Loucy (cell line): ENCODE measurements around the gene PTAFR.

Experiments used
- H2AFZ ChIP-seq: fragments of 200-600 bp; sonication (generic); 2 replicates; pipeline ENCODE4 v1.6.0; 2016; ENCODE audit warnings: antibody characterized with exemption, mild to moderate bottlenecking, low read length, moderate library complexity
- H3F3A ChIP-seq: fragments of 200-600 bp; 2 replicates; pipeline ENCODE4 v1.6.0; 2016; ENCODE audit warnings: antibody characterized with exemption, low read depth, mild to moderate bottlenecking
- H3K27me3 ChIP-seq: fragments of 200-600 bp; sonication (generic); 2 replicates; pipeline ENCODE4 v1.6.1; 2014; ENCODE audit warnings: low read length, mild to moderate bottlenecking; ENCODE audit not compliant: insufficient read depth, poor library complexity, severe bottlenecking
- H3K36me3 ChIP-seq: fragments of 200-600 bp; sonication (generic); 2 replicates; pipeline ENCODE4 v1.6.1; 2016; ENCODE audit warnings: low read length; ENCODE audit not compliant: insufficient read depth
- H3K4me1 ChIP-seq: fragments of 200-600 bp; sonication (generic); 2 replicates; pipeline ENCODE4 v1.5.1; 2014; ENCODE audit warnings: low read length, mild to moderate bottlenecking; ENCODE audit not compliant: insufficient read depth, poor library complexity, severe bottlenecking
- H3K4me2 ChIP-seq: fragments of 200-600 bp; sonication (generic); 2 replicates; pipeline ENCODE4 v1.6.0; 2014; ENCODE audit warnings: antibody characterized with exemption, low read length, low read depth, mild to moderate bottlenecking; ENCODE audit not compliant: poor library complexity, severe bottlenecking
- H3K4me3 ChIP-seq: fragments of 200-600 bp; sonication (generic); 2 replicates; pipeline ENCODE4 v1.5.1; 2014; ENCODE audit warnings: low read length, mild to moderate bottlenecking, mixed read lengths; ENCODE audit not compliant: poor library complexity, severe bottlenecking
- H3K79me2 ChIP-seq: fragments of 200-600 bp; sonication (generic); 2 replicates; pipeline ENCODE4 v1.6.1; 2014; ENCODE audit warnings: low read length; ENCODE audit not compliant: insufficient read depth
- H3K9ac ChIP-seq: fragments of 200-600 bp; sonication (generic); 2 replicates; pipeline ENCODE4 v1.6.0; 2014; ENCODE audit warnings: mild to moderate bottlenecking, low read depth, low read length, moderate library complexity; ENCODE audit not compliant: poor library complexity, severe bottlenecking
- H3K9me2 ChIP-seq: fragments of 200-600 bp; sonication (generic); replicated peaks from 2 replicates; pipeline ENCODE4 v1.6.1; 2016; ENCODE audit warnings: low read depth, low read length, mixed read lengths
- H3K9me3 ChIP-seq: fragments of 200-600 bp; sonication (generic); 2 replicates; pipeline ENCODE4 v1.6.1; 2014; ENCODE audit warnings: mild to moderate bottlenecking, antibody characterized with exemption, low read length, low read depth; ENCODE audit not compliant: insufficient read depth
- H4K20me1 ChIP-seq: fragments of 200-600 bp; sonication (generic); 2 replicates; pipeline ENCODE4 v1.6.0; 2014; ENCODE audit warnings: antibody characterized with exemption, low read length, mild to moderate bottlenecking; ENCODE audit not compliant: insufficient read depth, poor library complexity, severe bottlenecking
- EZH2phosphoT487 ChIP-seq: fragments of 200-600 bp; IDR thresholded peaks from 2 replicates; pipeline ENCODE4 v1.6.1; 2018; ENCODE audit warnings: antibody characterized with exemption, mild to moderate bottlenecking, moderate library complexity, borderline replicate concordance
- TF ChIP-seq, protein P1 (sequence below): fragments of 200-600 bp; sonication (generic); conservative IDR thresholded peaks from 2 replicates; pipeline ENCODE4 v1.5.1; 2014; ENCODE audit warnings: mild to moderate bottlenecking, antibody characterized with exemption, low read length

Gene PTAFR

DNA sequence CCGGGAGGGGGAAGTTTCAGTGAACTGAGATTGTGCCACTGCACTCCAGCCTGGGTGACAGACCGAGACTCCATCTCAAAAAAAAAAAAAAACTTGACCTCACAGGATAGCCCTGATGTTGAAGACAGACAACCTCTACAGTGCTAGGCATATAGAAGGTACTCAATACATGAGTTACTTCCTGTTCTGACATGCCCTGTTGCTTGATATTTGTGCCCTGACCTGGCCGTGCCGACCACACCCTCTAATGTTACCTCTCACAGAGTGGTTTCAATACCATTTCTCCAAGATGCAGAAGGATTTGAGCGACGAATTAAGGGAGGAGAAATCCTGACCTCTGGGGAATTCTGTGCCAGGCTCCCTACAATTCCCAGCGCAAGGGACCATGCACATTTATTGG is 5.2 kb downstream of the PTAFR start:
- H3K4me3 ChIP-seq = no peak overlapping the region
- no peaks in the 10 kb centered on the region for H3K9me3 ChIP-seq
- H2AFZ ChIP-seq = no peak overlapping the region
- H3F3A ChIP-seq = 0 out of 2 replicates have a peak, but pooled peaks cover 4% of the 10 kb centered on the region
- TF ChIP-seq, protein P1, sequence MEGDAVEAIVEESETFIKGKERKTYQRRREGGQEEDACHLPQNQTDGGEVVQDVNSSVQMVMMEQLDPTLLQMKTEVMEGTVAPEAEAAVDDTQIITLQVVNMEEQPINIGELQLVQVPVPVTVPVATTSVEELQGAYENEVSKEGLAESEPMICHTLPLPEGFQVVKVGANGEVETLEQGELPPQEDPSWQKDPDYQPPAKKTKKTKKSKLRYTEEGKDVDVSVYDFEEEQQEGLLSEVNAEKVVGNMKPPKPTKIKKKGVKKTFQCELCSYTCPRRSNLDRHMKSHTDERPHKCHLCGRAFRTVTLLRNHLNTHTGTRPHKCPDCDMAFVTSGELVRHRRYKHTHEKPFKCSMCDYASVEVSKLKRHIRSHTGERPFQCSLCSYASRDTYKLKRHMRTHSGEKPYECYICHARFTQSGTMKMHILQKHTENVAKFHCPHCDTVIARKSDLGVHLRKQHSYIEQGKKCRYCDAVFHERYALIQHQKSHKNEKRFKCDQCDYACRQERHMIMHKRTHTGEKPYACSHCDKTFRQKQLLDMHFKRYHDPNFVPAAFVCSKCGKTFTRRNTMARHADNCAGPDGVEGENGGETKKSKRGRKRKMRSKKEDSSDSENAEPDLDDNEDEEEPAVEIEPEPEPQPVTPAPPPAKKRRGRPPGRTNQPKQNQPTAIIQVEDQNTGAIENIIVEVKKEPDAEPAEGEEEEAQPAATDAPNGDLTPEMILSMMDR = no peak
- TF ChIP-seq EZH2phosphoT487 = no peak
- no peak overlapping the region for H3K9ac ChIP-seq
- H3K9me2 ChIP-seq = no peaks in the 10 kb centered on the region
- no peaks in the 10 kb centered on the region for H3K36me3 ChIP-seq
- H3K4me1 ChIP-seq = peaks cover 34% of the 10 kb centered on the region
- no peaks in the 10 kb centered on the region for H4K20me1 ChIP-seq
- no peak overlapping the region for H3K4me2 ChIP-seq
- H3K27me3 ChIP-seq = no peaks in the 10 kb centered on the region
- no peaks in the 10 kb centered on the region for H3K79me2 ChIP-seq

- H3K36me3 ChIP-seq = no peaks in the 10 kb centered on the region
- H3K9ac ChIP-seq = no peak overlapping the region
- TF ChIP-seq EZH2phosphoT487 = no peak
- TF ChIP-seq, protein P1 = no peak
- H3K27me3 ChIP-seq = no peaks in the 10 kb centered on the region
- no peak overlapping the region for H2AFZ ChIP-seq
- H4K20me1 ChIP-seq = no peaks in the 10 kb centered on the region
- no peak overlapping the region for H3K4me2 ChIP-seq
- peaks cover 30% of the 10 kb centered on the region for H3K4me1 ChIP-seq
- no peaks in the 10 kb centered on the region for H3K79me2 ChIP-seq
- H3K9me2 ChIP-seq = no peaks in the 10 kb centered on the region
- H3F3A ChIP-seq = 0 out of 2 replicates have a peak, but pooled peaks cover 4% of the 10 kb centered on the region
- no peaks in the 10 kb centered on the region for H3K9me3 ChIP-seq
- H3K4me3 ChIP-seq = no peak overlapping the region
These were observed 6.4 kb downstream of the PTAFR start for GRCh38 chr1:28170001-28170596.

- Histone ChIP-seq H3K79me2 (no peaks in the 10 kb centered on the region), H4K20me1 (no peaks in the 10 kb centered on the region), H3F3A (no peaks in the 10 kb centered on the region), H3K4me1 (peaks cover under 1% of the 10 kb centered on the region), H3K9ac (no peak overlapping the region), H3K36me3 (no peaks in the 10 kb centered on the region), H3K4me3 (no peak overlapping the region), H3K9me2 (no peaks in the 10 kb centered on the region), H3K4me2 (no peak overlapping the region), H3K9me3 (no peaks in the 10 kb centered on the region), H2AFZ (no peak overlapping the region), H3K27me3 (no peaks in the 10 kb centered on the region)
- TF ChIP-seq, protein P1 = no peak
- no peak for TF ChIP-seq EZH2phosphoT487
These were observed 12.9 kb downstream of the PTAFR start for GRCh38 chr1:28163496-28164161.
